ENCODE results near the gene IFI44.

Gene IFI44

DNA sequence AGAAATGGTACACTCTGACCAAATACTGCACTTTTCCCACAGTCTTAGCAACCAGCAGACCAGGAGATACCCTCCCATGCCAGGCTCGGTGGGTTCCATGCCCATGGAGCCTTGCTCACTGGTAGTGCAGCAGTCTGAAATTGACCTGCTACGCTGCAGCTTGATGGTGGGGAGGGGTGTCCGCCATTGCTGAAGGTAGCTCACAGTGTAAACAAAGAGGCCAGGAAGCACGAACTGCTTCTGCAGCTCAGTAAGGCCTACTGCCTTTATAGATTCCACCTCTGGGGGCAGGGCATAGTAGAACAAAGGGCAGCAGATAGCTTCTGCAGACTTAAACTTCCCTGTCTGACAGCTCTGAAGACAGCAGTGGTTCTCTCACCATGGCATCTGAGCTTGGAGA is 41.7 kb upstream of the IFI44 start:
- POLR2A ChIA-PET: no interaction called here
- TF ChIP-seq ELF4 (IDR thresholded peaks at IDR 0.05): no peak
- CTCF ChIA-PET: interaction anchor here (0.6 to 2.1 kb wide), 7 partner anchors 10 to 476 kb away, joined by 3 to 8 read pairs (median 5); no protein-coding TSS in a partner anchor
- no peak for DNase-seq (ENCODE audit: extremely low spot score)

DNA sequence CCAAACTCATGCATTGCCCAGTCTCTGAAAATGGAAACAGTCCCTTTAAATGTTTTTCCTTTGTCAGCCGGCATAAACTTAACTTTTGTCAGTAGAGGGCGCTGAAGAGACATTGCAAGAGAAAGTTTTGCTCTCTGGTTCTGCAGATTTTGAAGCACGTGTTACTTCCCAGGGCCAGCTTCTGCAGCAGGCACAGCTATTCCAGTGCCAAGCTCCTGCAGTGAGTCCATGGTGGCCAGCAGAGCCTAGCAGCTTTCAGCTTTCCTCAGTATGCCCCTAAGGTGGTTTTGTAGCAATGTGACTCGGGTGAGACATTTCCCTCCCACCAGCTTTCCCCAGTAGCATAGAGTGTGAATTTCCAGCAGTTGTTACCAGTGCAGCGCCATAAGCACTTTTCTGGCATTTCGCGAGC is 32.0 kb upstream of the IFI44 start:
- CTCF ChIA-PET: interaction anchor here (0.8 to 1.5 kb wide), 6 partner anchors 10 to 60 kb away, joined by 3 to 5 read pairs (median 4); no protein-coding TSS in a partner anchor
- peak; percentile 72 for DNase-seq (ENCODE audit: extremely low spot score)
- no peak for TF ChIP-seq SP1 (IDR thresholded peaks at IDR 0.05)
- no peak for TF ChIP-seq ELF4 (IDR thresholded peaks at IDR 0.05)
- TF ChIP-seq TARDBP (IDR thresholded peaks at IDR 0.05): no peak
- TF ChIP-seq L3MBTL2 (conservative IDR thresholded peaks at IDR 0.05): peak; percentile 92
- TF ChIP-seq, protein P1, sequence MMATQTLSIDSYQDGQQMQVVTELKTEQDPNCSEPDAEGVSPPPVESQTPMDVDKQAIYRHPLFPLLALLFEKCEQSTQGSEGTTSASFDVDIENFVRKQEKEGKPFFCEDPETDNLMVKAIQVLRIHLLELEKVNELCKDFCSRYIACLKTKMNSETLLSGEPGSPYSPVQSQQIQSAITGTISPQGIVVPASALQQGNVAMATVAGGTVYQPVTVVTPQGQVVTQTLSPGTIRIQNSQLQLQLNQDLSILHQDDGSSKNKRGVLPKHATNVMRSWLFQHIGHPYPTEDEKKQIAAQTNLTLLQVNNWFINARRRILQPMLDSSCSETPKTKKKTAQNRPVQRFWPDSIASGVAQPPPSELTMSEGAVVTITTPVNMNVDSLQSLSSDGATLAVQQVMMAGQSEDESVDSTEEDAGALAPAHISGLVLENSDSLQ (IDR thresholded peaks at IDR 0.05): no peak
- TF ChIP-seq SUZ12 (IDR thresholded peaks at IDR 0.05): no peak
- no peak for TF ChIP-seq FOXM1 (IDR thresholded peaks at IDR 0.05; ENCODE audit: borderline replicate concordance)
- POLR2A ChIA-PET: no interaction called here

DNA sequence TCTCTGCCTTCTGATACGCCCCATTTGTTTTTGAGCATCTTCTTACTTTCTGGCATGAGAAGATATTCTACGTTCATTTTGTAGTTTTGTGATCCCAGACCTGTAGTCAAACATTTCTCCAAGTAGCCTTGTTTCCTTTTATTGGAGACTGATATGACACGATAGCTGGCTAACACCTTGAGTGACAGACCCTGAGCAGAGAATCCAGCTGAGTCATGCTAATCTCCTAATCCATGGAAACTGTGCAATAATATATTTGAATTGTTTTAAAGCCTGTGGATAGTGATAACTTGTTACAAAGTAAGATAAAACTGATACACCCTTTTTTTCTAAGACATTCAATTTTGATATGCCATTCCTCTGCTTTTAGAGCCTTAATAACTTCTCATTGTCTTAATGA is 30.6 kb upstream of the IFI44 start:
- ChIA-PET CTCF (interaction anchor here (0.9 kb wide), 1 partner anchor 54 kb away, joined by 3 read pairs; no protein-coding TSS in a partner anchor), POLR2A (no interaction called here)
- TF ChIP-seq, protein P1 (IDR thresholded peaks at IDR 0.05): peak; percentile 66
- no peak for TF ChIP-seq SP1 (IDR thresholded peaks at IDR 0.05)
- TF ChIP-seq LEF1 (IDR thresholded peaks at IDR 0.05; ENCODE audit: borderline replicate concordance): no peak
- no peak for TF ChIP-seq ARNT (IDR thresholded peaks at IDR 0.05)
- no peak for TF ChIP-seq FOXM1 (IDR thresholded peaks at IDR 0.05; ENCODE audit: borderline replicate concordance)
- TF ChIP-seq ELF4 (IDR thresholded peaks at IDR 0.05): no peak
- TF ChIP-seq SUZ12 (IDR thresholded peaks at IDR 0.05): no peak
- no peak for DNase-seq (ENCODE audit: extremely low spot score)

DNA sequence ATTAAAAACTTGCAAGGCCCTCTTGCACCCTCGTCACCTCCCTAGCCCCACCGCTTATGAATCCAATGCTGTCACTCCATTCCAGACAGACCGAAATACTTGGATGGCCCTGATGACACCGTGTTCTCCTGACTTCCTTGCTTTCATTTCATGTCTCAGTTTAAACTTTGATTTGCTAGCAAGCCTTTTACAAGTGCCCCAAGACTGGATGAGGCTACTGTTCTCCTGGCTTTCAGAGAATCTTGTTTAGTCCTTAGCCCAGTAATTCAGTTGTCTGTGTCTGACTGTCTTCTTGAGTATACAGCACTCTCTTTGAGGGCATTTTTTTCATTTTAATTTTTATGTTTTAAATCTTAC is 30.2 kb upstream of the IFI44 start:
- ChIA-PET CTCF (interaction anchor here (0.9 to 1.2 kb wide), 2 partner anchors 54 to 71 kb away, joined by 3 to 5 read pairs; no protein-coding TSS in a partner anchor), POLR2A (no interaction called here)
- no peak for DNase-seq (ENCODE audit: extremely low spot score)
- TF ChIP-seq ZNF384 (IDR thresholded peaks at IDR 0.05) (no peak), BHLHE40 (IDR thresholded peaks at IDR 0.05; ENCODE audit: borderline replicate concordance) (no peak), FOXK2 (IDR thresholded peaks at IDR 0.05) (no peak), CTBP1 (IDR thresholded peaks at IDR 0.05; ENCODE audit: borderline replicate concordance) (no peak), NFRKB (IDR thresholded peaks at IDR 0.05) (no peak)
- TF ChIP-seq, protein P1 (IDR thresholded peaks at IDR 0.05): no peak

DNA sequence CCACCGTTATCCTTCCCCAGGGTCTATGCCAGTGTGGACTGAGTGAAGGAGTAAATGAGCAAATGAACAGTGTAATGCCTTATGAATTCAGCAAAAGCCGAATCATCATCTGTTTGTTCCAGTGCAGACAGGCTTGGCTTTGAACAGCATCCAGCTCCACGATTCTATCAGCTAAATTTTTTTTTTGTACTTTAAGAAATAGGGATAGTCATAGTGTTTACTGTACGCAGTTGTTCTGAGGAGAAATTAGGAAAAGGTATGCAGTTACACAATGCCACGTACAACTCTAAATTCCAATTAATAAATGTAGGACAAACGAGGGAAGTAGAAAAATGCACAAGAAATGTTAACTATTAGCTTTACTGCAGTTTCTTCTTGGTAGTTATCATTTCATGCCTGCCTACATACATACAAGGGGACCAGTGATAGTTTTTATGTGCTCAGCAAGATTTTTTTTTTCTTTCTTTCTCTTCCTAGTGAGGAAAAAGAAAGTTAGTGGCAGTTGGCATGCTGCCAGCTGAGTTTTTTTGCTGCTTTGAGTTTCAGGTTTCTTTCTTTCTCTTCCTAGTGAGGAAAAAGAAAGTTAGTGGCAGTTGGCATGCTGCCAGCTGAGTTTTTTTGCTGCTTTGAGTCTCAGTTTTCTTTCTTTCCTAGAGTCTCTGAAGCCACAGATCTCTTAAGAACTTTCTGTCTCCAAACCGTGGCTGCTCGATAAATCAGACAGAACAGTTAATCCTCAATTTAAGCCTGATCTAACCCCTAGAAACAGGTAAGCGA is 29.6 kb upstream of the IFI44 start, which contains the start of gene IFI44L:
IFI44L (plus strand) TSS at position 646 of the 777 bp plus-strand sequence. CDS start 7,468 bp downstream, outside the sequence.
- POLR2A ChIA-PET: no interaction called here
- DNase-seq (ENCODE audit: extremely low spot score): no peak
- CTCF ChIA-PET: interaction anchor here (0.9 to 1.2 kb wide), 2 partner anchors 53 to 71 kb away, joined by 3 to 5 read pairs; no protein-coding TSS in a partner anchor
- TF ChIP-seq ZNF384 (IDR thresholded peaks at IDR 0.05) (peak; percentile 87), ARNT (IDR thresholded peaks at IDR 0.05) (no peak), BHLHE40 (IDR thresholded peaks at IDR 0.05; ENCODE audit: borderline replicate concordance) (no peak), L3MBTL2 (conservative IDR thresholded peaks at IDR 0.05) (no peak), SP1 (IDR thresholded peaks at IDR 0.05) (no peak), FOXM1 (IDR thresholded peaks at IDR 0.05; ENCODE audit: borderline replicate concordance) (no peak), NFRKB (IDR thresholded peaks at IDR 0.05) (no peak), CTBP1 (IDR thresholded peaks at IDR 0.05; ENCODE audit: borderline replicate concordance) (no peak), HDGF (IDR thresholded peaks at IDR 0.05; ENCODE audit: borderline replicate concordance) (no peak)

DNA sequence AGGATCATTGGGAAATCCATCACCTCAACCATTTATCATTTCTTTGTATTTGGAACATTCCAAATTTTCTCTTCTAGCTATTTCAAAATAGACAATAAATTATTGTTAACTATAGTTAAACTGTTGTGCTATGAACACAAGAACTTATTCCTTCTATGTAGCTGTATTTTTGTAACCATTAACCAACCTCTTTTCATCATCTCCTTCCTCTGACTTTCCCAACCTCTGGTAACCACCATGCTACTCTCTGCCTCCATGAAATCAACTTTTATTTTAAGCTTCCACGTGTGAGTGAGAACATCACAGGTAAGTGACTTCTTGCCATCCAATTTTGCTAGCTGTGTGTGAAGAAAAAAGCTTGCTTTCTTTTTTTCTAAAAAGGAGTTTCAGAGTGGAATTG is 29.0 kb upstream of the IFI44 start:
- POLR2A ChIA-PET: no interaction called here
- TF ChIP-seq NFRKB (IDR thresholded peaks at IDR 0.05) (no peak), L3MBTL2 (conservative IDR thresholded peaks at IDR 0.05) (no peak), ZNF384 (IDR thresholded peaks at IDR 0.05) (no peak), CTBP1 (IDR thresholded peaks at IDR 0.05; ENCODE audit: borderline replicate concordance) (no peak), FOXA1 (IDR thresholded peaks at IDR 0.05) (no peak), ARNT (IDR thresholded peaks at IDR 0.05) (no peak), ELF4 (IDR thresholded peaks at IDR 0.05) (no peak), FOXM1 (IDR thresholded peaks at IDR 0.05; ENCODE audit: borderline replicate concordance) (no peak), SUZ12 (IDR thresholded peaks at IDR 0.05) (no peak)
- TF ChIP-seq, protein P1 (IDR thresholded peaks at IDR 0.05): no peak
- no peak for DNase-seq (ENCODE audit: extremely low spot score)
- CTCF ChIA-PET: no interaction called here

Measured in HEK293T (cell line).